ENCODE results near the gene JADE1.

The JADE1 gene

GRCh38 chr4:128809477-128810330 lies at the start of gene JADE1:
JADE1 (plus strand) TSS chr4:128809700; CDS start chr4:128831759, 22,059 bp downstream.
- Histone ChIP-seq H3K27me3 (ENCODE audit: control insufficient read depth, insufficient read depth, low read length) (no peaks in the 10 kb centered on the region), H3K36me3 (ENCODE audit: control insufficient read depth, insufficient read depth, low read length) (no peaks in the 10 kb centered on the region), H3K4me1 (ENCODE audit: control insufficient read depth, insufficient read depth, low read length) (peaks cover 3% of the 10 kb centered on the region), H3K27ac (ENCODE audit: low read depth, low read length) (peak within 1 kb of the TSS; percentile 93), H3K4me3 (ENCODE audit: low read length) (peak within 1 kb of the TSS; percentile 74), H3K9ac (ENCODE audit: low read length) (peak within 1 kb of the TSS; percentile 77)

- no peak overlapping the region for H3K4me3 ChIP-seq (ENCODE audit: low read length)
- no peaks in the 10 kb centered on the region for H3K27me3 ChIP-seq (ENCODE audit: control insufficient read depth, insufficient read depth, low read length)
- no peak overlapping the region for H3K9ac ChIP-seq (ENCODE audit: low read length)
- H3K27ac ChIP-seq (ENCODE audit: low read depth, low read length) = no peak overlapping the region
- no peaks in the 10 kb centered on the region for H3K4me1 ChIP-seq (ENCODE audit: control insufficient read depth, insufficient read depth, low read length)
- no peaks in the 10 kb centered on the region for H3K36me3 ChIP-seq (ENCODE audit: control insufficient read depth, insufficient read depth, low read length)
Observed at GRCh38 chr4:128766781-128767180, 42.7 kb upstream of the JADE1 start.

- H3K4me1 ChIP-seq (ENCODE audit: control insufficient read depth, insufficient read depth, low read length) = no peaks in the 10 kb centered on the region
- H3K4me3 ChIP-seq (ENCODE audit: low read length) = no peak overlapping the region
- H3K36me3 ChIP-seq (ENCODE audit: control insufficient read depth, insufficient read depth, low read length) = no peaks in the 10 kb centered on the region
- no peak overlapping the region for H3K27ac ChIP-seq (ENCODE audit: low read depth, low read length)
- no peaks in the 10 kb centered on the region for H3K27me3 ChIP-seq (ENCODE audit: control insufficient read depth, insufficient read depth, low read length)
- no peak overlapping the region for H3K9ac ChIP-seq (ENCODE audit: low read length)
Observed at GRCh38 chr4:128768373-128768996, 41.0 kb upstream of the JADE1 start.

- H3K27ac ChIP-seq (ENCODE audit: low read depth, low read length) = no peak overlapping the region
- no peak overlapping the region for H3K4me3 ChIP-seq (ENCODE audit: low read length)
- H3K4me1 ChIP-seq (ENCODE audit: control insufficient read depth, insufficient read depth, low read length) = no peaks in the 10 kb centered on the region
- no peaks in the 10 kb centered on the region for H3K36me3 ChIP-seq (ENCODE audit: control insufficient read depth, insufficient read depth, low read length)
- H3K9ac ChIP-seq (ENCODE audit: low read length) = no peak overlapping the region
- H3K27me3 ChIP-seq (ENCODE audit: control insufficient read depth, insufficient read depth, low read length) = no peaks in the 10 kb centered on the region
Observed at GRCh38 chr4:128769011-128769410, 40.5 kb upstream of the JADE1 start.

GRCh38 chr4:128770807-128771206 lies 38.7 kb upstream of the JADE1 start:
- Histone ChIP-seq H3K27ac (ENCODE audit: low read depth, low read length) (no peak overlapping the region), H3K36me3 (ENCODE audit: control insufficient read depth, insufficient read depth, low read length) (no peaks in the 10 kb centered on the region), H3K9ac (ENCODE audit: low read length) (no peak overlapping the region), H3K4me3 (ENCODE audit: low read length) (no peak overlapping the region), H3K27me3 (ENCODE audit: control insufficient read depth, insufficient read depth, low read length) (no peaks in the 10 kb centered on the region), H3K4me1 (ENCODE audit: control insufficient read depth, insufficient read depth, low read length) (no peaks in the 10 kb centered on the region)

GRCh38 chr4:128775477-128775876 lies 34.0 kb upstream of the JADE1 start:
- Histone ChIP-seq H3K27ac (ENCODE audit: low read depth, low read length) (no peak overlapping the region), H3K9ac (ENCODE audit: low read length) (no peak overlapping the region), H3K4me3 (ENCODE audit: low read length) (no peak overlapping the region), H3K27me3 (ENCODE audit: control insufficient read depth, insufficient read depth, low read length) (no peaks in the 10 kb centered on the region), H3K4me1 (ENCODE audit: control insufficient read depth, insufficient read depth, low read length) (no peaks in the 10 kb centered on the region), H3K36me3 (ENCODE audit: control insufficient read depth, insufficient read depth, low read length) (no peaks in the 10 kb centered on the region)

DNA sequence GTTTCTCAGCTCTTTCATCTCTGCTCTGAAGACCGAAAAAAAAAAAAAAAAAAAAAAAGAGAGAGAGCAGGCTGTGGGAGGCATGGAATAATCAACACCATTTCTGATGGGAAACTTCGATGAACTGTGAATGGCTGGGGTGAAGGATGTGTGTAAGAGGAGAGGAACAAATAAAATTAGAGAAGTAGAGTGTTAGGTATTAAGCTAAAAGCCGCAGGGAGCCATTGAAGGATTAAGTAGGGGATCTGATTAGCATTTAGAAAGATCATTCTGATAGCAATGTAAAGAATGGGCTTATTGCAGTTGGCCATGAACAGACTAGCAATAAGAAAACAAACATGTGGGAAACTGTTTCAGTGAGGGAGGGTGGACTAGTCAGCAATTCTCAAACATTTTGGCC lies 33.6 kb upstream of the JADE1 start:
- no peaks in the 10 kb centered on the region for H3K36me3 ChIP-seq (ENCODE audit: control insufficient read depth, insufficient read depth, low read length)
- no peak overlapping the region for H3K4me3 ChIP-seq (ENCODE audit: low read length)
- no peak overlapping the region for H3K27ac ChIP-seq (ENCODE audit: low read depth, low read length)
- no peaks in the 10 kb centered on the region for H3K4me1 ChIP-seq (ENCODE audit: control insufficient read depth, insufficient read depth, low read length)
- no peaks in the 10 kb centered on the region for H3K27me3 ChIP-seq (ENCODE audit: control insufficient read depth, insufficient read depth, low read length)
- no peak overlapping the region for H3K9ac ChIP-seq (ENCODE audit: low read length)

- no peaks in the 10 kb centered on the region for H3K4me1 ChIP-seq (ENCODE audit: control insufficient read depth, insufficient read depth, low read length)
- H3K27me3 ChIP-seq (ENCODE audit: control insufficient read depth, insufficient read depth, low read length) = no peaks in the 10 kb centered on the region
- H3K9ac ChIP-seq (ENCODE audit: low read length) = no peak overlapping the region
- no peak overlapping the region for H3K4me3 ChIP-seq (ENCODE audit: low read length)
- H3K36me3 ChIP-seq (ENCODE audit: control insufficient read depth, insufficient read depth, low read length) = no peaks in the 10 kb centered on the region
- H3K27ac ChIP-seq (ENCODE audit: low read depth, low read length) = no peak overlapping the region
Observed at GRCh38 chr4:128776794-128777216, 32.7 kb upstream of the JADE1 start.

DNA sequence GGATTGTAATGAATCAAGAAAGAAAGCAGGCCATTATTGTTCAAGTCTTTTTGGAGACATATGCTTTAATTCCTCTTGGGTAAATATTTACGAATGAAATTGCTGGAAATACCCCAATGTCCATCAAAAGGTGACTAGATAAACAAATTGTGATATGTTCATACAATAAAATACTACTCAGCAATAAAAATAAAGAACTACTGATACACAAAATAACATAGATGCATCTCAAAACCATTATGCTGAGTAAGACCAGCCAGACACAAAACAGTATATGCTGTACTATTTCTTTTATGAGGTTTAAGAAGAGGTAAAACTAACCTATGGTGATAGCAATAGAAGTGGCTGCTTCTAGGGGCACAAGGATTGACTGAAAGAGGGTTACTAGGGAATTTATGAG lies 28.8 kb upstream of the JADE1 start:
- Histone ChIP-seq H3K27ac (ENCODE audit: low read depth, low read length) (no peak overlapping the region), H3K4me3 (ENCODE audit: low read length) (no peak overlapping the region), H3K36me3 (ENCODE audit: control insufficient read depth, insufficient read depth, low read length) (no peaks in the 10 kb centered on the region), H3K9ac (ENCODE audit: low read length) (no peak overlapping the region), H3K4me1 (ENCODE audit: control insufficient read depth, insufficient read depth, low read length) (no peaks in the 10 kb centered on the region), H3K27me3 (ENCODE audit: control insufficient read depth, insufficient read depth, low read length) (no peaks in the 10 kb centered on the region)

- H3K27ac ChIP-seq (ENCODE audit: low read depth, low read length) = no peak overlapping the region
- H3K27me3 ChIP-seq (ENCODE audit: control insufficient read depth, insufficient read depth, low read length) = no peaks in the 10 kb centered on the region
- no peaks in the 10 kb centered on the region for H3K4me1 ChIP-seq (ENCODE audit: control insufficient read depth, insufficient read depth, low read length)
- H3K4me3 ChIP-seq (ENCODE audit: low read length) = no peak overlapping the region
- H3K9ac ChIP-seq (ENCODE audit: low read length) = no peak overlapping the region
- H3K36me3 ChIP-seq (ENCODE audit: control insufficient read depth, insufficient read depth, low read length) = no peaks in the 10 kb centered on the region
Observed at GRCh38 chr4:128782076-128782715, 27.3 kb upstream of the JADE1 start.

GRCh38 chr4:128782875-128783614 lies 26.5 kb upstream of the JADE1 start:
- no peaks in the 10 kb centered on the region for H3K4me1 ChIP-seq (ENCODE audit: control insufficient read depth, insufficient read depth, low read length)
- H3K36me3 ChIP-seq (ENCODE audit: control insufficient read depth, insufficient read depth, low read length) = no peaks in the 10 kb centered on the region
- no peak overlapping the region for H3K27ac ChIP-seq (ENCODE audit: low read depth, low read length)
- H3K27me3 ChIP-seq (ENCODE audit: control insufficient read depth, insufficient read depth, low read length) = no peaks in the 10 kb centered on the region
- H3K4me3 ChIP-seq (ENCODE audit: low read length) = no peak overlapping the region
- no peak overlapping the region for H3K9ac ChIP-seq (ENCODE audit: low read length)

Data from rectal smooth muscle tissue (tissue), 1 donor.